AG04449 (cell line): ENCODE results near the gene DGKZ.
"Not testable (repeated sequence)": the region's sequence is repeated elsewhere in the genome, so short reads cannot be mapped to it uniquely, and the experiment has no call there.

Experiments used
- CTCF ChIA-PET: fragments of 350-600 bp; formaldehyde crosslinking; extraction: SDS; loops from one replicate; lab custom pipeline; 2021; ENCODE audit warnings: antibody characterized with exemption; lab: Yijun Ruan, JAX
- POLR2A ChIA-PET: fragments of 400-600, 350-600 bp; formaldehyde crosslinking; extraction: SDS; loops from one replicate; lab custom pipeline; 2020; ENCODE audit warnings: antibody characterized with exemption, inconsistent platforms; lab: Yijun Ruan, JAX
- DNase-seq: peaks from one replicate; pipeline ENCODE4 v3.0.0-alpha.2; 2010; ENCODE audit warnings: low read depth, low spot score
- H3K4me3 ChIP-seq: 2 replicates; pipeline ENCODE4 v1.5.1; 2011; ENCODE audit warnings: low read depth, mild to moderate bottlenecking, control low read depth, low read length
- CTCF ChIP-seq: IDR thresholded peaks from one replicate; pipeline ENCODE4 v1.5.1; 2011; ENCODE audit warnings: mild to moderate bottlenecking, moderate library complexity, low read length, control low read depth, inconsistent platforms; ENCODE audit not compliant: insufficient read depth; ENCODE audit errors: missing control alignments

Gene DGKZ

GRCh38 chr11:46378811-46379481 lies 31.7 kb downstream of the DGKZ start:
- no peak overlapping the region for H3K4me3 ChIP-seq
- DNase-seq, result no peak
- TF ChIP-seq CTCF, result no peak
- ChIA-PET POLR2A (no interaction called here), CTCF (interaction anchor here (1.1 to 4.5 kb wide), 5 partner anchors 10 to 150 kb away, joined by 3 to 35 read pairs (median 15); no protein-coding TSS in a partner anchor)

GRCh38 chr11:46379482-46380293 lies 32.4 kb downstream of the DGKZ start:
- POLR2A ChIA-PET, H3K4me3 ChIP-seq, DNase-seq: not testable (repeated sequence)
- CTCF ChIA-PET, result interaction anchor here (2.3 to 4.5 kb wide), 3 partner anchors 10 to 14 kb away, joined by 15 to 35 read pairs (median 24); no protein-coding TSS in a partner anchor

- ChIA-PET POLR2A (no interaction called here), CTCF (no interaction called here)
- no peak for DNase-seq
- H3K4me3 ChIP-seq, result peak overlapping the region; percentile 54
- TF ChIP-seq CTCF, result no peak
Observed at GRCh38 chr11:46380340-46381047, 33.2 kb downstream of the DGKZ start.

DNA sequence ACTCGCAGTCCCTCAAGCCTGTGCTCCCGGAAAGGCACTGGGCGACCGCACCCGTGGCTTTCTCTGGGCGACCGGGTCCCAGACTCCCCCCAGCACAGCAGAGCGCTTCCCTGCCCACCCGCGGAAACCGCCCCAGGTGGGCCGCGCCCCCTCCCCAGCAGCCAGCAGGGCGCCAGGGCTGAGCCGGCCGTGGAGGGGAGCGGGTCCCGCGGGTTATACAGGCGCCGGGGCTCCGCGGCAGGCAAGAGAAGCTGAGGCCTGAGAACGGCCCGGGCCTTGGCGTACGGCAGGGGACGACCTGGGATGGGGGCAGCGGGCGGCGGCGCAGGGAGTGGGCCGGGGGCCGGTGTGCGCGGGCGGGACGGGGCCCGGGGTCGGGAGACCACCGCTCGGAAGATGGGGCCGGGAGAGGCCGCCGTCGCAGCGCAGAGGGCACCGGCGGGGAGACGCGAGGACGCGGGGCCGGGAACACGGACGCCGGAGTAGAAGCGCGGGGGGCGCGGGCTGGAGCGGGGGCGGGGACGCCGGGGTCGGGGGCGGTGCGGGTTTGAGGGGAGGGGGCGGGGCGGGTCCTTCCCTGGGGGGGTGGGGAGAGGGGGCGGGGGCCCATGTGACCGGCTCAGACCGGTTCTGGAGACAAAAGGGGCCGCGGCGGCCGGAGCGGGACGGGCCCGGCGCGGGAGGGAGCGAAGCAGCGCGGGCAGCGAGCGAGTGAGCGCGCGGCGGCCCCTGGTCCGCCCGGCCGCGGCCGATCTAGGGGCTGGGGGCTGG lies 34.0 kb downstream of the DGKZ start, which contains the start of gene MDK:
Gene MDK, plus strand, starts transcription at position 622 of the 771 bp plus-strand sequence. CDS start 389 bp downstream, outside the sequence.
- peak within 1 kb of the TSS; percentile 64 for H3K4me3 ChIP-seq
- POLR2A ChIA-PET, result no interaction called here
- DNase-seq, result no peak
- CTCF ChIA-PET, result interaction anchor here (1.0 kb wide), 1 partner anchor 155 kb away, joined by 3 read pairs; no protein-coding TSS in a partner anchor
- no peak for TF ChIP-seq CTCF

DNA sequence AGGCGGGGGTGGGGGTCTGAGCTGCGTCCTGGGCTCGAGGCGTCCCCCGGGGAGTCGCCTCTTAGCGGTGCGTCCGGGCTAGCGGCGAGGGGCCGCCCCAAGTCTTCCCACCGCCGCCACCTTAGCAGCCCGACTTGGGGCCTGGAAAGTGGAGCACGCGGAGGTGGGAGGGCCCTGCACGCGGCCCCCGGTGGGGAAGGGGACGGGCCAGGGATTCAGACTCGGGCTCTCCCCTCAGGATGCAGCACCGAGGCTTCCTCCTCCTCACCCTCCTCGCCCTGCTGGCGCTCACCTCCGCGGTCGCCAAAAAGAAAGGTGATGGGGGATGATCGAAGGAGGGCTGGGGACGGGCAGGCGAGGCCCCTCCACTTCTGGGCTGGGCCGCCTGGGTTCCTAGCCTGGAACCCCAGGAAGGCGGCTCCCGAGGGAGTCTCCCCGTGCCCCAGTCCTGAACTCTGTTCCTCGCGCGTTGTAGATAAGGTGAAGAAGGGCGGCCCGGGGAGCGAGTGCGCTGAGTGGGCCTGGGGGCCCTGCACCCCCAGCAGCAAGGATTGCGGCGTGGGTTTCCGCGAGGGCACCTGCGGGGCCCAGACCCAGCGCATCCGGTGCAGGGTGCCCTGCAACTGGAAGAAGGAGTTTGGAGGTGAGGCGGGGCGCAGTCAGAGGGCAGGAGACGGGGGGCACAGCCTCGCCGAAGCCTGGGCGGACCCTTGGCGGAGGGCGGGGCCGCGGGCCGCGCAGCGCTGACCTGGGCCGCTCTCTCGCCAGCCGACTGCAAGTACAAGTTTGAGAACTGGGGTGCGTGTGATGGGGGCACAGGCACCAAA lies 34.8 kb downstream of the DGKZ start:
- ChIA-PET POLR2A (no interaction called here), CTCF (interaction anchor here (0.6 to 2.4 kb wide), 11 partner anchors 10 to 275 kb away, joined by 3 to 32 read pairs (median 5); partner anchors contain the start of gene CHRM4)
- peak overlapping the region; percentile 64 for H3K4me3 ChIP-seq
- DNase-seq, result no peak
- no peak for TF ChIP-seq CTCF
